H9 (cell line): ENCODE results near the gene FGD5. TPM values are rescaled to one million over a fixed set of nuclear protein-coding genes. Genes with fewer than 3 reads are reported as not detected.

Experiments used
- DNase-seq: peaks from one replicate; pipeline ENCODE4 v3.0.0-alpha.2; 2017
- H2AFZ ChIP-seq: one replicate; pipeline ENCODE4 v1.6.1; 2013; ENCODE audit warnings: mild to moderate bottlenecking, low read length, control low read depth, moderate library complexity
- H2AK5ac ChIP-seq: 2 replicates; pipeline ENCODE4 v1.6.1; 2013; ENCODE audit warnings: low read length, control low read depth, mixed read lengths; ENCODE audit not compliant: insufficient read length
- H2BK120ac ChIP-seq: one replicate; pipeline ENCODE4 v1.6.1; 2013; ENCODE audit warnings: low read depth, mild to moderate bottlenecking, low read length, control low read depth, inconsistent platforms; ENCODE audit not compliant: poor library complexity, severe bottlenecking
- H2BK12ac ChIP-seq: 2 replicates; pipeline ENCODE4 v1.6.1; 2013; ENCODE audit warnings: low read length, control low read depth, mixed read lengths, low read depth; ENCODE audit not compliant: insufficient read length
- H2BK15ac ChIP-seq: 2 replicates; pipeline ENCODE4 v1.6.1; 2013; ENCODE audit warnings: low read depth, low read length, control low read depth
- H2BK20ac ChIP-seq: one replicate; pipeline ENCODE4 v1.6.1; 2013; ENCODE audit warnings: low read depth, mild to moderate bottlenecking, low read length, control low read depth, inconsistent platforms; ENCODE audit not compliant: poor library complexity, severe bottlenecking
- H2BK5ac ChIP-seq: 2 replicates; pipeline ENCODE4 v1.6.1; 2013; ENCODE audit warnings: low read length, control low read depth, mixed read lengths; ENCODE audit not compliant: insufficient read length
- H3K14ac ChIP-seq: 2 replicates; pipeline ENCODE4 v1.6.1; 2013; ENCODE audit warnings: low read length, control low read depth; ENCODE audit not compliant: insufficient read depth
- H3K18ac ChIP-seq: 2 replicates; pipeline ENCODE4 v1.6.1; 2013; ENCODE audit warnings: low read depth, mild to moderate bottlenecking, mixed read lengths, low read length, control low read depth; ENCODE audit not compliant: insufficient read length
- H3K23ac ChIP-seq: 2 replicates; pipeline ENCODE4 v1.6.1; 2013; ENCODE audit warnings: low read length, control low read depth, mixed read lengths, low read depth; ENCODE audit not compliant: insufficient read length
- H3K23me2 ChIP-seq: 2 replicates; pipeline ENCODE4 v1.6.1; 2013; ENCODE audit warnings: low read depth, mild to moderate bottlenecking, mixed read lengths, low read length, control low read depth; ENCODE audit not compliant: insufficient read length, poor library complexity, severe bottlenecking
- H3K27ac ChIP-seq: 2 replicates; pipeline ENCODE4 v1.5.1; 2013; ENCODE audit warnings: low read length, control low read depth, mixed read lengths, low read depth; ENCODE audit not compliant: insufficient read length
- H3K27me3 ChIP-seq: 2 replicates; pipeline ENCODE4 v1.6.1; 2013; ENCODE audit warnings: low read length, control low read depth, inconsistent platforms; ENCODE audit not compliant: insufficient read depth
- H3K4ac ChIP-seq: 2 replicates; pipeline ENCODE4 v1.6.1; 2013; ENCODE audit warnings: low read depth, mild to moderate bottlenecking, control low read depth, inconsistent platforms, low read length, moderate library complexity
- H3K4me1 ChIP-seq: 2 replicates; pipeline ENCODE4 v1.6.1; 2013; ENCODE audit warnings: low read length, control low read depth, inconsistent platforms; ENCODE audit not compliant: insufficient read depth
- H3K4me2 ChIP-seq: 2 replicates; pipeline ENCODE4 v1.6.1; 2013; ENCODE audit warnings: low read length, control low read depth, mixed read lengths; ENCODE audit not compliant: insufficient read length, insufficient read depth
- H3K56ac ChIP-seq: 2 replicates; pipeline ENCODE4 v1.6.1; 2013; ENCODE audit warnings: low read depth, mild to moderate bottlenecking, mixed read lengths, low read length, control low read depth; ENCODE audit not compliant: insufficient read length
- H3K79me1 ChIP-seq: 2 replicates; pipeline ENCODE4 v1.6.1; 2013; ENCODE audit warnings: low read depth, mild to moderate bottlenecking, moderate library complexity, low read length, control low read depth, inconsistent platforms; ENCODE audit not compliant: insufficient read depth, poor library complexity, severe bottlenecking
- H3K79me2 ChIP-seq: 2 replicates; pipeline ENCODE4 v1.6.1; 2013; ENCODE audit warnings: low read length, control low read depth, inconsistent platforms; ENCODE audit not compliant: insufficient read depth
- H3K9ac ChIP-seq: 2 replicates; pipeline ENCODE4 v1.6.1; 2013; ENCODE audit warnings: low read length, control low read depth, mixed read lengths; ENCODE audit not compliant: insufficient read length; ENCODE audit errors: extremely low read depth
- H3K9me3 ChIP-seq: one replicate; pipeline ENCODE4 v1.6.1; 2013; ENCODE audit warnings: low read depth, low read length, inconsistent platforms; ENCODE audit not compliant: control insufficient read depth
- H3T11ph ChIP-seq: one replicate; pipeline ENCODE4 v1.6.1; 2013; ENCODE audit warnings: mild to moderate bottlenecking, low read length, control low read depth, inconsistent platforms
- H4K20me1 ChIP-seq: one replicate; pipeline ENCODE4 v1.6.1; 2013; ENCODE audit not compliant: control insufficient read depth, insufficient read length, insufficient read depth
- H4K5ac ChIP-seq: 2 replicates; pipeline ENCODE4 v1.6.1; 2013; ENCODE audit warnings: low read depth, mild to moderate bottlenecking, mixed read lengths, low read length, control low read depth; ENCODE audit not compliant: insufficient read length
- H4K8ac ChIP-seq: replicated peaks from 2 replicates; pipeline ENCODE4 v1.6.1; 2013; ENCODE audit warnings: low read length, control low read depth, mixed read lengths, low read depth; ENCODE audit not compliant: insufficient read length
- H4K91ac ChIP-seq: 2 replicates; pipeline ENCODE4 v1.6.1; 2013; ENCODE audit warnings: low read depth, mild to moderate bottlenecking, moderate library complexity, mixed read lengths, low read length, control low read depth; ENCODE audit not compliant: insufficient read length
- H3K27ac Mint-ChIP-seq, 3 experiments: 2 replicates in 2 of 3; 3 replicates in 1 of 3; pipeline ENCODE4 v1.8.0; 2020 to 2021; ENCODE audit warnings: mixed read lengths in 3 of 3, mild to moderate bottlenecking in 1 of 3, moderate library complexity in 1 of 3
- H3K27me3 Mint-ChIP-seq: 2 replicates; pipeline ENCODE4 v1.8.0; 2021; ENCODE audit warnings: low read depth, mild to moderate bottlenecking, moderate library complexity, mixed read lengths
- H3K36me3 Mint-ChIP-seq, 3 experiments: 2 replicates in 2 of 3; 3 replicates in 1 of 3; pipeline ENCODE4 v1.8.0; 2020 to 2021; ENCODE audit warnings: low read depth in 3 of 3, mixed read lengths in 3 of 3; ENCODE audit not compliant: insufficient read depth in 1 of 3
- H3K4me1 Mint-ChIP-seq, 2 experiments: 2 replicates each; pipeline ENCODE4 v1.8.0; 2020; ENCODE audit warnings: mixed read lengths in 2 of 2
- H3K4me3 Mint-ChIP-seq, 2 experiments: 2 replicates in 1 of 2; 3 replicates in 1 of 2; pipeline ENCODE4 v1.8.0; 2020 to 2021; ENCODE audit warnings: mild to moderate bottlenecking in 2 of 2, mixed read lengths in 2 of 2, moderate library complexity in 1 of 2
- H3K9me3 Mint-ChIP-seq, 2 experiments: 2 replicates in 1 of 2; 3 replicates in 1 of 2; pipeline ENCODE4 v1.8.0; 2020; ENCODE audit warnings: mild to moderate bottlenecking in 2 of 2, mixed read lengths in 2 of 2, moderate library complexity in 1 of 2
- CTCF ChIP-seq: fragments of 200-600 bp; sonication (generic); conservative IDR thresholded peaks from 3 replicates; pipeline ENCODE4 v1.8.0; 2021; ENCODE audit warnings: antibody characterized with exemption, mild to moderate bottlenecking
- WGBS: extraction: QIAGEN DNeasy Blood & Tissue Kit; methylation state at CpG from one replicate; pipeline ENCODE4 v1.1.7; 2013; ENCODE audit warnings: missing lambda C conversion rate, low lambda C conversion rate, mixed read lengths; ENCODE audit not compliant: insufficient read length; ENCODE audit errors: extremely low coverage; 5-methylcytosine and 5-hydroxymethylcytosine counted together
- total RNA-seq: library from RNA; stranded (reverse); gene quantifications from 2 replicates; pipeline ENCODE4 v1.2.1, GENCODE V29; 2021

The FGD5 gene
- total RNA-seq, 1 experiment from 2014 or later = 7.8 TPM

- DNase-seq = no peak
- H3K4me1 Mint-ChIP-seq = peaks cover 18 to 32% of the 10 kb centered on the region in 2 experiments
- Histone ChIP-seq H2BK12ac (no peak overlapping the region), H4K8ac (no peak overlapping the region), H2AFZ (no peak overlapping the region), H4K5ac (no peak overlapping the region), H2BK15ac (no peak overlapping the region), H3K4me2 (no peak overlapping the region), H3K18ac (no peak overlapping the region), H2BK5ac (no peak overlapping the region), H3K56ac (no peak overlapping the region), H4K91ac (no peak overlapping the region), H3K9me3 (no peaks in the 10 kb centered on the region), H3K79me1 (no peaks in the 10 kb centered on the region), H3K4me1 (peaks cover 4% of the 10 kb centered on the region; the same call in 1 of the 2 replicates), H2BK20ac (no peak overlapping the region), H3K27ac (no peak overlapping the region), H3K4ac (no peak overlapping the region), H3K27me3 (no peaks in the 10 kb centered on the region), H3K23ac (no peak overlapping the region), H2AK5ac (no peak overlapping the region), H3K14ac (no peak overlapping the region), H3K9ac (no peak overlapping the region), H3K23me2 (no peaks in the 10 kb centered on the region), H3K79me2 (no peaks in the 10 kb centered on the region), H3T11ph (no peak overlapping the region), H2BK120ac (no peak overlapping the region), H4K20me1 (no peaks in the 10 kb centered on the region)
- no peaks in the 10 kb centered on the region for H3K36me3 Mint-ChIP-seq
- no peaks in the 10 kb centered on the region for H3K27me3 Mint-ChIP-seq
- no peak overlapping the region for H3K4me3 Mint-ChIP-seq
- no peak for TF ChIP-seq CTCF
- H3K27ac Mint-ChIP-seq = peak overlapping the region in 1 of 3 experiments; percentile 67; a peak in 2 of 7 replicates
- H3K9me3 Mint-ChIP-seq = no peaks in the 10 kb centered on the region
- WGBS = no CpG with 5 or more reads among the region's 21 CpGs
Observed at GRCh38 chr3:14921811-14922705, 103.3 kb downstream of the FGD5 start.
